GM19397 (cell line): ENCODE measurements around the gene DTX3L.

Source experiments
- ATAC-seq: cut with Tn5 transposase; IDR thresholded peaks from one replicate; pipeline ENCODE4 v1.9.1; 2021; ENCODE audit warnings: mild to moderate bottlenecking, moderate library complexity; ENCODE audit not compliant: unreplicated experiment

Gene DTX3L

DNA sequence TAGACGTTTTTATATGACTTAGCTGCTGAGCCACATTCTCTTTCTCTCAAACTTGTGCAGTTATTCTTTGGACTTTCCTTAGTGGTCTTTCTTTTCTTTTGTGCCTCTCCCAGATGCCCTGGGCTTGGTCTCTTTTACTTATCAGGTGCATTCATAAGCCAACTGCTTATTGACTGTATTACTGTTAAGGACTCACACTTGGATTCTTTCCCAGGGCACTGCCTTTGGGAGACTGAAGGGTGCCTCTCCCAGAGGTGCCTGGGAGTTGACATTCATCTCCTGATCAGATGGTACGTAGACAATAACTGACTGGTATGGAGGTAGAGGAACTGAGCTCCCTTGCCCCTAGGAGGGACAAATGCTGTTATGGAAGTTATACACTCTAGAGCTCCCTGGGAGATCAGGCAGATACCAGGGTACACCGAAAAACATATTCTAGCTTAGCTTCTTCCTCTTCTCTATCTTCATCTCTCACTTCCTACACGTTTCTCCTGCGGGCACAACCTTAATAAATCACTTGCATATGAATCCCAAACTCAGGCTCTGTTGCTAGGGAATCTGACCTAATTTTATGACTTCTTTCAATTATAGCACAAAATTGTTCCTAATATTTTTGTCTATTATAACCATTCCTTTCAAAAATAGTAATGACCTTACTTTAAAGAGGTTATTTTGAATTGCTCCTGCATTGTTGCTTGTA, 38.0 kb downstream of the DTX3L start:
- no peak for ATAC-seq

DNA sequence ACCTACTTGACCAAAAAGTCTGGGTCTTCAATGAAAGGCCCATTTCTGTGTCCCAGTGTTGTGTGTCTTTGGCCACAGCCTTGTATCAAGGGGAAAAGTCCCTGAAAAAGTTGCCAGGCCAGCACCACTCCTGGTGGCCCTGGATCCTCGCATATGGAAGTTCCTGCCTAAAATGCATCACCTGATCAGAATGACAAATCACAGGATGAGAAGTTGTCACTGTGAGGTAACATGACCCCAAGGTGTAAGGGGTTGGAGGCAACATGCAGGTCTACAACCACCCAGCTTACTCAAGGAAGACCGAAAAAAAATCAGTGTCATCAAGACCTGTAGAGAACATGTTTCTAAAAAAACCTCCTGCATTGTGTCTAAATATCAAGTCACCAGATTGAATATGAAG, 38.9 kb downstream of the DTX3L start:
- no peak for ATAC-seq

DNA sequence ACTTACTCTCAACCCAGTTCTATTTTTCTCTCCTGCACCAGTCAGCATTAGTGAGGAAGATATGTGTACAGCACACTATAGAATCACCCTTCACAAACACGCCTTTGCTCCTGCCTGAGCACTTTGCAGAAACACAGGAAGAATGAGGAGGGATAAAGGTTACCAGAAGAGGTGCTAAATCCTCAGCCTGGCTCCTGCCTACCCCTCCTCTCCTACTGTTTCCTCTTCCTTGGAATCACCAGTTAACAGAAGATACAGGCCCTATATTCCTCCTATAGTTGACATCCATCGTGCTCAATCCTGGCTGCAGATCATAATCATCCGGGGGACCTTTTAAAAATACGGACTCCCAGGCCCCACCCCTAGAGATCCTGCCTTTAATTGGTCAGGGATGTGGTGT, 42.2 kb downstream of the DTX3L start:
- ATAC-seq: no peak

DNA sequence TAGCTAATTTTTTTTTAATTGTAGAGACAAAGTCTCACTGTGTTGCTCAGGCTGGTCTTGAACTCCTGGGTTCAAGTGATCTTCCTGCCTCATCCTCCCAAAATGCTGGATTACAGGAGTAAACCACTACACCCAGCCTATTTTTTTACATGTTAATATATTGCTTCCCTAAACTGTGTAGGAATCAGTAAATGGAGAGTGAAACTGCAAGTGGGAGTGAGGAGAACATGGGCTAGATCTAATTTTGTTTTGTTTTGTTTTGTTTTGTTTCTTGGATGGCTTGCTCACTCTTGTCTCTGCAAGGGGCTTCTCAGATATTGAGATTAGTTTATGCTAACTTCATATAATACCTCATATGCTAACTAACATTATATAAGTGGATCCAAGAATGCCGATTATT, 44.8 kb downstream of the DTX3L start:
- no peak for ATAC-seq

DNA sequence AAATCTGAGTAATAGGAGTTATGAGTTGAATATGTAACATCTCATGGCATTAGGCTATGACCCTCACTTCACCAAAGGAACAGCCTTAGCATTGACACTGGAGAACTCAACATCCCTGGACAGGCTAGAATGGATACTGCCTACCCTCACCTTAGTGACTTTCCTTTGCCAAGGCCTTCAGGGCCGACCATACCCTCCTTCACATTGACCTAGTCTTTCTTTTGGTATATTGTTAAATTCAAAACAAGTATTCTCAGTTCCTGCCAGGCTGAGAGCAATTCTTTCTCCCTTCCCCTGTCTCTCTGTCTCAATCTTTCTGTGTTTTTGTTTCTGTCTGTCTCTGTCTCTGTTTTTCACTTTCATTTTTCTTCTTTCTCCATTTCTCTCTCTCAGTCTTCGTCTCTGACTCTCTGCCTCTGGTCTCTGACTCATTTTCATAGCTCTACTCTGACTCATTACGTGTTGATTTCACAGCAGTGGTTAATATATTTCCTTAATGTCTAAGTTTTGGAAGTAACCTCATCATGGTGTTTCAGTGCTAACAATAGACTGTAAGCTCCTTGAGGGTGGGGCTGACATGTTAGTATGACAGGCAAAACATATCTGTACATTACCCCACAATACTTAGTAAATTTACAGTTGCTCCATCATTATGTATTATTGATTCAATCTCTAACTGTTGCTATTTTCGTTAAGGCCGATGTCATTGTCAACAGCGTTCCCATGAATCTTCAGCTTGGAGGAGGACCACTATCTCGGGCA, 45.8 kb downstream of the DTX3L start:
- peak; percentile 86 for ATAC-seq

DNA sequence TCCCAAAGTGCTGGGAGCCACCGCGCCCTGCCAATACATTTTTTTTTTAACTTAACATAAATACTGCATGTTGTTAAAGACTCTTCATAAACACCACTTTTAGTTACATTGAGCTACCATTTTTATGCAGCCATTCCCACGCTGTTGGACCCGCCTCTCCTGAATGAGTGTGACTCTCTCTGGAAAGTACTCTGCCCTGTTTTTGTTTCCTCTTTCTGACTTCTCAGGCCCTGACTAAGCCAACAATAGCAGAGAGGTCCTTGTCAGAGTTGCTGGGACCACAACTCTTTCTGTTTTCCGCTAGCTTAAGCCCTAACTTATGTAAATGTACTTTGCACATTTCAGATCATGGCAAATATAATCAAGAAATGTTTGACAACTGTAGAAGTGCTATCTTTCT, 48.6 kb downstream of the DTX3L start:
- peak; percentile 25 for ATAC-seq

DNA sequence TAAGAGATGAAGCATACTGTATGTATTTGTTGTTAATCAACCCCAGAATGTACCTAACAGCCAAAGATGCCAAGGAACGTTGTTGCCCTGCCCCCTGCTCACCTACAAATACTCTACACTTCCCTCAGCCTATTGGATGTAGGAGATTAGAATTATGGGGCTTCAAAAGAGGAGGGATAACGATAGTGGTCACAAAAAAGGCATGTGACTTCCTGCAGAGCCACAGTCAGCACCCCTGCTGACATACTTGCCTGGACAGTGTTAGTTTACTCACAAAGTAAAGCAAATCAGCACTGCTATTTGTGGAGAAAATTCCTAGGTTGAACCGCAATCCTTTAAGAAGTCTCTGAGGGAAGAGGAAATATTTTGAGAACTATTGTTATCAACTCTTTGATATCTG, 51.2 kb downstream of the DTX3L start:
- no peak for ATAC-seq

DNA sequence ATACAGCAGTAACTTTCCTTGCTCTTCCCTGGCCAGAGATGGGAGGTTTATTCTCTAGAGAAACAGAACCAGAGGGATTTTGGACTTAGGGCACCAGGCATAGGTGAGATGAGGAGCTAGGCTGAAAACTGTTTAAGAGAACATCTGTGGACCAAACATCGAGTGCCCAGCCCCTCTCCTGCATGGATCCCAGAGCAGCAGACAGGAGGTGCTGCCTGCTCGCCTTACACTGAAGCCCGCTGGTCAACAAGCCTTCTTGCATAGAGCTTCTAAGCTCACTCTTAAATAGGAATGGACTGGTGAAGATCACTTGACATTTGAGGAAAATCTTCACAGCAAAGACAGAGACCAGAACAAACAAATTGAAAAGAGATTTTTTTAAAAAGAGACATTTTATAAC, 54.5 kb downstream of the DTX3L start:
- ATAC-seq: no peak

DNA sequence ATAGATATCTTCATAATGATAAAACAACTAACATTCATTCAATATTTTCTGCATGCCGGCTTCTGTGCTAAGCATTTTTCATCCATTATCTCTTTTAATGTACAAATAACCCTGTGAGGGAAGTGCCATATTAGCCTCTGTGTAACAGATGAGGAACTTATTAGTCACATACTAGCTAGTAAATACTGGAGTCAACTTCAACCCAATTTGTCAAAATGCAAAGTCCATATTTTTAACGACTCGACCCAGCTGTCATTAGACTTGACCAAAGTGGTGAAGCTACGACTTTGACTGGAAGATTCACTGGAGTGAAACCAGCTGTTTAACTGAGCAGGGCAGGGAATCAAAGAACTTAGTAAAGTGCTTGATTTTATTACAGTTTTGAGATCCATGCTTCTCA, 54.9 kb downstream of the DTX3L start:
- no peak for ATAC-seq

DNA sequence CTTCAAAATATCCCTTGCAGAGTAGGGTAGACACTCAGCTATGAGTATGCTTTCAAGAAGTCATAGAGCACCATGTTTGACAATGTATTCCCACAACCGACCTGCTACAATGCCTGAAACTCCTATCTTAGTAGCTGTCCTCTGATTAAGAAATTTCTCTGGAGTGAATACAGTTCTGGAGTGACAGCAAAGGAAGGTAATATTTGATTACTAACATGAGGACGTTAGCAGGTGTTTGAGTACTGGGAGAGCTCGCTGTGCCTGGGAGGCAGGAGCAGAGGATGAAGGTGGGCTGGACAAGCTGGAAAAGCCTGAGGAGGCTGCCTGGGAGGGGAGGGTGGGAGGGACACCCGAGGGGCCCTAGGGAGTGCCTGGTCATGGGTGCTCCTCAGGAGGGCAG, 56.3 kb downstream of the DTX3L start:
- no peak for ATAC-seq

DNA sequence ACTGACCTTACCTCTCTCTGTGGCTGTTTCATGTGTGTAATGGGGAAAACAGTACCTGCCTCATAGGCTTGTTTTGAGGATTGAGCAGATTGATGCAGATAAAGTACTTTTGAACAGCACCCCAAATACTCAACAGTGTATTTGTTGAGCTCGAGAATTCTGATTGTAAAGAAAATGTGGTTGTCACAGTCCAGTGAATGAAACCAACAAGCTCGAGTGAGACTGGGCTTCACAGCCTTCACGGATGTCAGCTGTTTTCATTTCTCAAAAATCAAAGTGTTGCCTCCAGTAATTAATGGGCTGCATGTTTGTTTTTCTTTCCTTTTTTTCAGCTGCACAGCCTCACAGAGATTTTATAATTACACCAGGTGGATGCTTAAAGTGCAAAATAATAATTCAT, 57.0 kb downstream of the DTX3L start:
- ATAC-seq: peak; percentile 35

DNA sequence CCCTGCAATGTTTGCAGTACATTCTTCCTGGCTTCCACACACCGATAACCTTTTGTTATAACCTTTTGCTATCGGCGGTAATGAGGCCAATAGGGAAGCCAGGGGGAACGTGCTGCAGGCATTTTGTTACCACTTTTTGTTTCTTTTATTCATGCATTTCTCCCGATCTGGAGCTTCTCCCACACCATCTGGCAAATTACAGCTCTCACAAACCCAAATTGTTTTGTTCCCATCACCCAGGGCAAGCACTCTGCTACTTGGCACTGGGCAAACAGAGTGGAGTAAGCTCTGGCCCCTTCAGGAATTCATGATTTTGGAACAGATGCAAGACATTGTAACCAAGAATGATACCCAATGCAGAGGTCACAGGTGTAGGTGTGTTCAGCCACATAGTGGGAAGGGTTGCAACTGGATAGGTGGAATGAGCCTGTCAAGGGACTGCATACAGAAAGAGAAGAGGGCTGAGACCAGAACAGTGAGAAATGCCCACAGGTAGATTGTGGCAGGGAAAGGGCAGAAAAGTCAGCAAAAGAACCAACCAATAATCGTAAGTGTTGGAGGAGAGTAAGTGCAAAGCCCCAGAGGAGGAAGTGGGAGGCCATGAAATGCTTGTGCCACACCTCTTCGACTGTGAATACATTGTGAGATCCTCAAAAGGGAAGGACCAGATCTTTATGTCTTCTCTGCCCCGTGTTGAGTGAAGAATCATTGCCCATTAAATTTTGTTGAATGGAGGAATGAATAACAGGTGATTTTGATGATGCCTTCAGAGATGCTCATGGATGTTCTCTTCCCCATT, 59.1 kb downstream of the DTX3L start:
- no peak for ATAC-seq
